Coronary artery (tissue), 2 donors: ENCODE data around the gene LPCAT4.
"Not testable (repeated sequence)": the region's sequence is repeated elsewhere in the genome, so short reads cannot be mapped to it uniquely, and the experiment has no call there.

Experiments
- DNase-seq: peaks from one replicate; pipeline ENCODE4 v3.0.0-alpha.2; 2017; ENCODE audit warnings: low spot score
- H3K27ac ChIP-seq, 2 donors: fragments of 200-600 bp; sonication (generic); one replicate each; pipeline ENCODE4 v1.5.1; 2016 to 2019
- H3K4me3 ChIP-seq: fragments of 200-600 bp; sonication (generic); 2 replicates; pipeline ENCODE4 v1.5.1; 2016; ENCODE audit warnings: mild to moderate bottlenecking, moderate library complexity
- CTCF ChIP-seq: fragments of 200-600 bp; sonication (generic); IDR thresholded peaks from one replicate; pipeline ENCODE4 v1.5.1; 2019; ENCODE audit warnings: antibody characterized with exemption

LPCAT4 gene

GRCh38 chr15:34347951-34348638, 18.9 kb downstream of the LPCAT4 start:
- H3K27ac ChIP-seq: no peak overlapping the region
- H3K4me3 ChIP-seq: no peak overlapping the region
- TF ChIP-seq CTCF: no peak
- no peak for DNase-seq

- Histone ChIP-seq H3K4me3 (peak within 1 kb of the TSS; percentile 89), H3K27ac (peak within 1 kb of the TSS; percentile 81 to 91)
- DNase-seq: peak; percentile 93
- peak; percentile 91 for TF ChIP-seq CTCF
Measured at GRCh38 chr15:34342737-34343575, 24.0 kb downstream of the LPCAT4 start, which contains the start of the genes NOP10 and NUTM1. NOP10 (minus strand) TSS chr15:34343136; CDS start chr15:34343073, 63 bp downstream. NUTM1 (plus strand) TSS chr15:34343315; CDS start chr15:34343697, 382 bp downstream.

GRCh38 chr15:34342213-34342736, 24.7 kb downstream of the LPCAT4 start:
- DNase-seq: not testable (repeated sequence)
- H3K27ac ChIP-seq: peak overlapping the region; percentile 81 to 91
- H3K4me3 ChIP-seq: peak overlapping the region; percentile 89

GRCh38 chr15:34341381-34342212, 25.4 kb downstream of the LPCAT4 start:
- H3K27ac ChIP-seq: no peak overlapping the region
- peak overlapping the region; percentile 89 for H3K4me3 ChIP-seq
- no peak for TF ChIP-seq CTCF
- no peak for DNase-seq

GRCh38 chr15:34339946-34340345, 27.1 kb downstream of the LPCAT4 start:
- DNase-seq: no peak
- H3K4me3 ChIP-seq: no peak overlapping the region

GRCh38 chr15:34338347-34338746, 28.6 kb downstream of the LPCAT4 start:
- H3K27ac ChIP-seq: peak overlapping the region; percentile 90 to 93
- no peak for DNase-seq

More at GRCh38 chr15:34339946-34340345, 27.1 kb downstream of the LPCAT4 start:
- no peak for TF ChIP-seq CTCF
- H3K27ac ChIP-seq: no peak overlapping the region

More at GRCh38 chr15:34338347-34338746, 28.6 kb downstream of the LPCAT4 start:
- peak overlapping the region; percentile 98 for H3K4me3 ChIP-seq
- TF ChIP-seq CTCF: no peak
